ENCODE results near the gene NTNG1.

Gene NTNG1

DNA sequence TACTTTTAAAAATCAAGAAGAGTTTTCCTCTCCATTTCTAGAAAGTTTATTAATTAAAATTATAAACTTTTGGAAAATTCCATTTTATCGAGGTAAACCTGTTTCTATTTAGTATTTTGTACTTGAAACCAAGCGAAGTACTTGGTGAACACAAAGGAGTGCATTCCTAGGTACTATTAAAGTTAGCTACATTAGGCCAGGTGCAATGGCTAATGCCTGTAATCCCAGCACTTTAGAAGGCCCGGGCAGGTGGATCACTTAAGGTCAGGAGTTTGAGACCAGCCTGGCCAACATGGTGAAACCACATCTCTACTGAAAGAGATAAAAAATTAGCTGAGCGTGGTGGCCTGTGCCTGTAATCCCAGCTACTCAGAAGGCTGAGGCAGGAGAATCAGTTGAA lies 292.2 kb downstream of the NTNG1 start:
- TF ChIP-seq, protein P1, sequence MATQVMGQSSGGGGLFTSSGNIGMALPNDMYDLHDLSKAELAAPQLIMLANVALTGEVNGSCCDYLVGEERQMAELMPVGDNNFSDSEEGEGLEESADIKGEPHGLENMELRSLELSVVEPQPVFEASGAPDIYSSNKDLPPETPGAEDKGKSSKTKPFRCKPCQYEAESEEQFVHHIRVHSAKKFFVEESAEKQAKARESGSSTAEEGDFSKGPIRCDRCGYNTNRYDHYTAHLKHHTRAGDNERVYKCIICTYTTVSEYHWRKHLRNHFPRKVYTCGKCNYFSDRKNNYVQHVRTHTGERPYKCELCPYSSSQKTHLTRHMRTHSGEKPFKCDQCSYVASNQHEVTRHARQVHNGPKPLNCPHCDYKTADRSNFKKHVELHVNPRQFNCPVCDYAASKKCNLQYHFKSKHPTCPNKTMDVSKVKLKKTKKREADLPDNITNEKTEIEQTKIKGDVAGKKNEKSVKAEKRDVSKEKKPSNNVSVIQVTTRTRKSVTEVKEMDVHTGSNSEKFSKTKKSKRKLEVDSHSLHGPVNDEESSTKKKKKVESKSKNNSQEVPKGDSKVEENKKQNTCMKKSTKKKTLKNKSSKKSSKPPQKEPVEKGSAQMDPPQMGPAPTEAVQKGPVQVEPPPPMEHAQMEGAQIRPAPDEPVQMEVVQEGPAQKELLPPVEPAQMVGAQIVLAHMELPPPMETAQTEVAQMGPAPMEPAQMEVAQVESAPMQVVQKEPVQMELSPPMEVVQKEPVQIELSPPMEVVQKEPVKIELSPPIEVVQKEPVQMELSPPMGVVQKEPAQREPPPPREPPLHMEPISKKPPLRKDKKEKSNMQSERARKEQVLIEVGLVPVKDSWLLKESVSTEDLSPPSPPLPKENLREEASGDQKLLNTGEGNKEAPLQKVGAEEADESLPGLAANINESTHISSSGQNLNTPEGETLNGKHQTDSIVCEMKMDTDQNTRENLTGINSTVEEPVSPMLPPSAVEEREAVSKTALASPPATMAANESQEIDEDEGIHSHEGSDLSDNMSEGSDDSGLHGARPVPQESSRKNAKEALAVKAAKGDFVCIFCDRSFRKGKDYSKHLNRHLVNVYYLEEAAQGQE (IDR thresholded peaks at IDR 0.05; ENCODE audit: insufficient replicate concordance, low read depth) = no peak
- TF ChIP-seq, protein P2, sequence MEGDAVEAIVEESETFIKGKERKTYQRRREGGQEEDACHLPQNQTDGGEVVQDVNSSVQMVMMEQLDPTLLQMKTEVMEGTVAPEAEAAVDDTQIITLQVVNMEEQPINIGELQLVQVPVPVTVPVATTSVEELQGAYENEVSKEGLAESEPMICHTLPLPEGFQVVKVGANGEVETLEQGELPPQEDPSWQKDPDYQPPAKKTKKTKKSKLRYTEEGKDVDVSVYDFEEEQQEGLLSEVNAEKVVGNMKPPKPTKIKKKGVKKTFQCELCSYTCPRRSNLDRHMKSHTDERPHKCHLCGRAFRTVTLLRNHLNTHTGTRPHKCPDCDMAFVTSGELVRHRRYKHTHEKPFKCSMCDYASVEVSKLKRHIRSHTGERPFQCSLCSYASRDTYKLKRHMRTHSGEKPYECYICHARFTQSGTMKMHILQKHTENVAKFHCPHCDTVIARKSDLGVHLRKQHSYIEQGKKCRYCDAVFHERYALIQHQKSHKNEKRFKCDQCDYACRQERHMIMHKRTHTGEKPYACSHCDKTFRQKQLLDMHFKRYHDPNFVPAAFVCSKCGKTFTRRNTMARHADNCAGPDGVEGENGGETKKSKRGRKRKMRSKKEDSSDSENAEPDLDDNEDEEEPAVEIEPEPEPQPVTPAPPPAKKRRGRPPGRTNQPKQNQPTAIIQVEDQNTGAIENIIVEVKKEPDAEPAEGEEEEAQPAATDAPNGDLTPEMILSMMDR (IDR thresholded peaks at IDR 0.05; ENCODE audit: insufficient read depth, low read length) = no peak
- TF ChIP-seq POLR2AphosphoS5 (IDR thresholded peaks at IDR 0.05; ENCODE audit: low read depth) (no peak), GABPA (IDR thresholded peaks at IDR 0.05; ENCODE audit: low read depth) (no peak), SPI1 (IDR thresholded peaks at IDR 0.05; ENCODE audit: borderline replicate concordance, low read depth) (no peak)
- no peak overlapping the region for H3K4me3 ChIP-seq (replicated peaks; ENCODE audit: insufficient read depth, low read length)
- H3K27me3 ChIP-seq (ENCODE audit: insufficient read depth, poor library complexity, severe bottlenecking) = peaks cover 7% of the 10 kb centered on the region
- H3K27ac ChIP-seq (replicated peaks) = no peak overlapping the region
- no peak for DNase-seq (ENCODE audit: low read depth in 1 of 2, low spot score in 1 of 2)

DNA sequence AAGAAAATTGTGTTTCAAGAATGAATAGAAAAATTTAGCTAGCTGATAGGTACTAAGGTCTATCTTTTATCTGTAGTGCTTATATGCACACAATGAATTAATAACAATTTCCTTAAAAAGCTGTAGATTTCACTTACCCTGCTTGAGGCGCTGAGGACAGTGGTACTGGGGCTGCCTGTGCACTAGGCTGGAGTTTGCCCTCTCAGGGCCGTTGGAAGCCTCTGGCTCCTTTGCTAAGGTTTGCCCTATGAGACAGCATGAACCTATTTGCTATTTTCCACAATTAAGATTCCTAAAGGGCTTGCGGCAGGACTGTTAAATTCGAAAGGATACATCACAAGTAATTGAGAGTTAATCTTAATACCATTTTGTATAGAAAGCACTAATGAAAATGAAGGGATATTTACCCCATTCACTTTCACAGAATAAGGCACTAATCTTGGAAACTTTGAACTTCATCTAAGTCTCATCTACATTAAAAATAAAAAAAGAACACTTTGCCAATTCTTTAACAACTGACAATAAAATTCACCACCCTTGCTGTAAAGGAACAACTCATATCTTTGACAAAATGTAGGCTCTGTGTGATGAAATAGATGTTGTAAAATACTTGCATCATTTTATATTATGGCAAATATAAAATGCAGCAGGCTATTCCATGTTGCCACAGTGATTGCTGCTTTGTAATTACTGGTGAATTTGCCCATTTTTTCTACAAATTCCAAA lies 293.0 kb downstream of the NTNG1 start:
- no peak for DNase-seq (ENCODE audit: low read depth in 1 of 2, low spot score in 1 of 2)
- H3K4me3 ChIP-seq (replicated peaks; ENCODE audit: insufficient read depth, low read length) = no peak overlapping the region

DNA sequence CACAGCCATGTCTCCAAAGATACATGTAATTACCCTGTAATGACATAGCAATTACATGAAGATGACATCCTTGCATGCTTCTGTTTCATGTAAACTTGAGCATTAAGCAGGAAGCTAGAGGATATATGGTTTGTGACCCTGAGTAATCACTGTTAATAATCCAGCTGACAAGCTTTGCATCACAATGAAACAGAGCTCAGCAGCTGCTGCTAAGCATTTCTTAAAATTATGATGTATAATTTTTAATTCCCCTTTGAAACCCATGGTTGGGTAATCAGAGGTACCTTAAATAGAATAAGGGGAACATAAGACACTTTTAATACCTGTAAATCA lies 293.5 kb downstream of the NTNG1 start:
- Histone ChIP-seq H3K4me3 (replicated peaks; ENCODE audit: insufficient read depth, low read length) (no peak overlapping the region), H3K27ac (replicated peaks) (no peak overlapping the region), H3K27me3 (ENCODE audit: insufficient read depth, poor library complexity, severe bottlenecking) (no peaks in the 10 kb centered on the region)
- DNase-seq (ENCODE audit: low read depth in 1 of 2, low spot score in 1 of 2) = no peak
- TF ChIP-seq POLR2AphosphoS5 (IDR thresholded peaks at IDR 0.05; ENCODE audit: low read depth) (no peak), SPI1 (IDR thresholded peaks at IDR 0.05; ENCODE audit: borderline replicate concordance, low read depth) (no peak), GABPA (IDR thresholded peaks at IDR 0.05; ENCODE audit: low read depth) (no peak)
- TF ChIP-seq, protein P1 (IDR thresholded peaks at IDR 0.05; ENCODE audit: insufficient replicate concordance, low read depth) = no peak
- TF ChIP-seq, protein P2 (IDR thresholded peaks at IDR 0.05; ENCODE audit: insufficient read depth, low read length) = no peak

More for the DNA sequence above, 293.0 kb downstream of the NTNG1 start:
- no peaks in the 10 kb centered on the region for H3K27me3 ChIP-seq (ENCODE audit: insufficient read depth, poor library complexity, severe bottlenecking)
- H3K27ac ChIP-seq (replicated peaks) = no peak overlapping the region
- TF ChIP-seq GABPA (IDR thresholded peaks at IDR 0.05; ENCODE audit: low read depth) = no peak
- no peak for TF ChIP-seq SPI1 (IDR thresholded peaks at IDR 0.05; ENCODE audit: borderline replicate concordance, low read depth)
- TF ChIP-seq, protein P2 (IDR thresholded peaks at IDR 0.05; ENCODE audit: insufficient read depth, low read length) = no peak
- TF ChIP-seq, protein P1 (IDR thresholded peaks at IDR 0.05; ENCODE audit: insufficient replicate concordance, low read depth) = no peak
- TF ChIP-seq POLR2AphosphoS5 (IDR thresholded peaks at IDR 0.05; ENCODE audit: low read depth) = no peak
